GM10847 (cell line): ENCODE data around the gene CBX8.

ENCODE experiments used
- POLR2A ChIP-seq: IDR thresholded peaks from 2 replicates; pipeline ENCODE4 v1.6.1; 2011; ENCODE audit not compliant: insufficient read length; ENCODE audit errors: extremely low read depth

CBX8 gene

DNA sequence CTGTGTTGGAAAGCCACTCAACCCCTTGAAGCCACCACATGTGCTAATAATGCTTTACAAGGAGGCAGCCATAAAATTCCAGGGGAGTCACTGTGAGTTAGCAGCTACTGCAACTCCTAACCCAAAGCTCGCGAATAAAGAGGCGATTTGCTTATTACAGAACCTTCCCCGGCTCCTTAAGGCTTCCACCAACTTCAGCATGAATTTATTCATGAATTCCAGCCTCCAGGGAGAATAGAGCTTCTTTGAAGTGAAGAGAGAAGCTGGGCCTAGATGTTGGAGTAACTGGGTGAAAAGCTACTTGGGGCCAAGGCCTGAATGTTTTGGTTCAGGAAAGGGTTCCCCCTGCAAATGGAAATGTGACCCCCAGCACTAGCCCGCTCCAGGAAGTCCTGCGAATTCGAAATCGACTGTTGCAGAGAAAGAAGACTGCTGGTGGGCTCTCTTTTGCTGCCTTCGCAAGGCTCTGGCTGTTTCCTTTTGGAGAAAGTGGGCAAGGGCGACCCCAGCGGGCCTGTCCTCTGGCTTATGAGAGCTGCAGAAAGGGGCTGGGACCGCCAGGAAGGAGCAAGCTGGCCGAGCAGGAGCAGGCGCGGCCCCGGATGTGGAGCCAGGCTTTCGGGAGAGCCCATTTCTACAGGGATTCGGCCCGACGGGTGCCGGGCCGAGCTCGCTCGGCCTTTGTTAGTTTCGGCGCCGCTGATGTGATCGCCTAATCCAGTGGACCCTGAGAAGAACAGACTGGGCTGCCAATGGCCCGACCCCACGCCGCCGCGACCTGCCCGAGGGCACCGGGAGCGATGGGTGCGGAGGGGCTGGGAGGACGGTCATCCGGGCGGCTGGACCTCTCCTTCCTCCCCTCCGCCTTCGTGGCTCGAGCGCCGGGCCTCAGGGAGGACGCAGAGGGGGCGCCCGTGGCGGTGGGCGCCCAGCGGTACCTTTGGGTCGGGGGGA, 7.6 kb downstream of the CBX8 start:
- no peak for TF ChIP-seq POLR2A

- no peak for TF ChIP-seq POLR2A
Observed at GRCh38 chr17:79788455-79788854, 8.4 kb downstream of the CBX8 start.

DNA sequence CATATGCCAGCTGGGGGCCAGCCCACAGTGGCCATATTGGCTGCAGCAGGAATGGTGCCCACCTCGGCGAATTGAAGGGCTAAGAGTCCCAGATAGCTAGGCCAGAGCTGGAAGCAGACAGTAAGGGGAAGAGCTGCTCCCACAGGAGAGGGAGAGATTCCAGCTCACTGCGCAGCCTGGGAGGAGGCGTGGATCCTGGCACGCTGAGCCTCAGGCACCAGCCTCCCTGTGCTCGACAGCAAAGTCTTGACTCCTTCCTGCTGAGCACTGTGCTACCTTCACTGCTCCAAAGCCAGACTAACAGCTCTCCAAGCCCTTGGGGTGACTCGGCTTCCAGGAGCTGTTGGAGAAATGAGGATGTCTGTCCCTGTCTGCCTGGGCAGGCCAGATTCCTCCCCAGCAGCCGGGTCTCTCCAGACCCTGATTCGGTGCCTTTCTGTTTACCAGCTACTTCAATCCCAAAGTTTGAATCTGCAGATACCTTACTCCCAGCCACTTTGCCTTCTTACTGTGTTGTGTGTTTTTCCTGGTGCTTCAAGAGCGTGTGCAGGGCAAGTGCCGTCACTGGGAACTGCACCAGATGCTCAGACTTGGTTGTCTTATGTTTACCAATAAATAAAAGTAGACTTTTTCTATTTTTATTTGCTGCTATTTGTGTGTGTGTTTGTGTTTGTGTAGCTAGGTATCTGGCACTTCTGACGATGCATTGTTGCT, 9.8 kb downstream of the CBX8 start:
- no peak for TF ChIP-seq POLR2A

DNA sequence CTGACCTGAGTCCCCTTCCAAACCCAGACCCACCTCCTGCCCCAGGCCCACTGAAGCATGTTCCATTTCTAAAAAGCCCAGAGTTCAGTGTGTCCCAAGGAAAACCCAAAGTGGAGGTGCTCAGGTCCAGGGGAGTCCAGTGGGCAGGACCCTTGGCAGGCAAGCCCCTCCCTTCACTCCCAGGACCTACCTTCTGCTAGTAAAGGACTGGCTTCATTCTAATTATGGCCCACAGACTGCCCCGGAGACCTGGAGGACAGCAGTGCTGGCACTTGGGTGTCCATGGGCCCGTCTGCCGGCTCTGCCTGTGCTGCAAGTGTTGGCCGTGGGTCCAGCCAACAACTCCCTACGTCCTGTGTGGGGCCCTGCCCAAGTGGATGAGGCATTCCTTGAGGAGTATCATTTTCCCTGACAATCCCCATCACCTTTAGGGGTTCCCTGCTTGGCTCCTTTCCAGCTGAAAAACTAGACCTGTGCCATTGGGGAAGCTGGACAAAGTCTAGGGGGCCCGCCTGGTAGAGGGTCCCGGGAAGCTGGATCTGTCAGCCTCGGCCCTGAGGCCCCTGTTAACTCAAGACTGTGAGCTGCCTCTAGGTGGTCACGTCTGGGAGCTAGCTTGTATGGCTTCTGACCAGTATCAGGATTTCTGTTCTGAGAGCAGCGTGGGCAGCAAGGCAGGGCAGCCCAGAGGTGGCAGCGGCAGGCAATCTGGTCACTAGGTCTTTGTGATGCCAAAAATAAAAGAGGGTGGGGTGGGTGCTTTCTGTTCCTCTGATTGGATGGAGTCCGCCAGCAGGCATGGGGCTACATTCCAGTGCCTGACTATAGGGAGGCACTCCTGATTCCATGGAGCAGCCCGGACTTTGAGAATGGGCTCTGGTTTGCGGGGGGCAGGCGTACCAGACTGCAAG, 10.7 kb downstream of the CBX8 start:
- no peak for TF ChIP-seq POLR2A

DNA sequence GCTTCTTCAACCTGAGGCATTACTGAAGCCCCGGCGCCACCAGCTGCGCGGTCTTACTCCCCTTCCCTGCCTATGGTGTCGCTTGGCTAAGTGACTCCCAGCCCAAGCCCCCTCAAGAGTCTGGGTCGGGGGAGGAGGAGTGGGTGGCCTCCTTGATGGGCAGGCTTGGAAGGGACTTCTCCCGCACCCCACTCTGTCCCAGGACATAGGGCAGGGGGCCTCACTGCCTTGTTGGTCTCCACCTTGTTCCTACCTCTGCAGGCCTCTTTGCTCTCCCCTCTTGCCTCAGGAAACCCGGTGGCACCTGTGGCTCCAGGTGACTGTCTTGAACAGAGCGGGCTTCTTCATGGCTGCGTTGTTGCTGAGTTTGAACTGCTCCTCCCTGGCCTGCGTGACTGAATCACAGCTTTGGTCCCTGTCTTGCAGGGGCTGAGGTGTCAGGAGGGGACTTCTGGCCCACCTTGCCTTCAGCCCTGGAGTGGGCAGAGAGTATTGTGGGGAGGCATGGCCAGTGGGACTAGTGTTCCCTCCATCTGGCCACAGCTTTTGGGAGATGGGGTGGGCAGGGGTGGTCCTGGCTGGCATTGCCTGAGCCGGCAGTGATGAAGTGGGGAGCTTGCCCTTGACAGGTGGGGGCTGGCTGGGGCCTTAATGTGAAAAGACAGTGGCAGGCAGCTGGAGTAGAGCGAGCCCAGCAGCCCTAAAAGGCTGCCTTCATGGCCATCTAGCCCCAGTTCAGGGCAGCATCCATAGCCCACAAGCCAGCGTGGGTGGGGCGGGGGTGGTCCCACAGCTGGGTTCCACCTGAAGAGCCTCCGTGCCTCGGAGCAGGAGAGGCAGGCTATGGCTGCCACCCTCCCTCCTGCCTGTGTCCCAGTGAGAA, 11.6 kb downstream of the CBX8 start:
- no peak for TF ChIP-seq POLR2A

DNA sequence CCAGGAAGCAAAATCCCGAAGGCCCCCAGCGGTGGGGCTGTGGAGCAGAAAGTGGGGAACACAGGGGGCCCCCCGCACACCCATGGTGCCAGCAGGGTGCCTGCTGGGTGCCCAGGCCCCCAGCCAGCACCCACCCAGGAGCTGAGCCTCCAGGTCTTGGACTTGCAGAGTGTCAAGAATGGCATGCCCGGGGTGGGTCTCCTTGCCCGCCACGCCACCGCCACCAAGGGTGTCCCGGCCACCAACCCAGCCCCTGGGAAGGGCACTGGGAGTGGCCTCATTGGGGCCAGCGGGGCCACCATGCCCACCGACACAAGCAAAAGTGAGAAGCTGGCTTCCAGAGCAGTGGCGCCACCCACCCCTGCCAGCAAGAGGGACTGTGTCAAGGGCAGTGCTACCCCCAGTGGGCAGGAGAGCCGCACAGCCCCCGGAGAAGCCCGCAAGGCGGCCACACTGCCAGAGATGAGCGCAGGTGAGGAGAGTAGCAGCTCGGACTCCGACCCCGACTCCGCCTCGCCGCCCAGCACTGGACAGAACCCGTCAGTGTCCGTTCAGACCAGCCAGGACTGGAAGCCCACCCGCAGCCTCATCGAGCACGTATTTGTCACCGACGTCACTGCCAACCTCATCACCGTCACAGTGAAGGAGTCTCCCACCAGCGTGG, 12.4 kb downstream of the CBX8 start:
- TF ChIP-seq POLR2A = no peak

GRCh38 chr17:79783891-79784290, 13.0 kb downstream of the CBX8 start:
- no peak for TF ChIP-seq POLR2A

GRCh38 chr17:79781736-79782575, 14.9 kb downstream of the CBX8 start:
- TF ChIP-seq POLR2A = no peak

DNA sequence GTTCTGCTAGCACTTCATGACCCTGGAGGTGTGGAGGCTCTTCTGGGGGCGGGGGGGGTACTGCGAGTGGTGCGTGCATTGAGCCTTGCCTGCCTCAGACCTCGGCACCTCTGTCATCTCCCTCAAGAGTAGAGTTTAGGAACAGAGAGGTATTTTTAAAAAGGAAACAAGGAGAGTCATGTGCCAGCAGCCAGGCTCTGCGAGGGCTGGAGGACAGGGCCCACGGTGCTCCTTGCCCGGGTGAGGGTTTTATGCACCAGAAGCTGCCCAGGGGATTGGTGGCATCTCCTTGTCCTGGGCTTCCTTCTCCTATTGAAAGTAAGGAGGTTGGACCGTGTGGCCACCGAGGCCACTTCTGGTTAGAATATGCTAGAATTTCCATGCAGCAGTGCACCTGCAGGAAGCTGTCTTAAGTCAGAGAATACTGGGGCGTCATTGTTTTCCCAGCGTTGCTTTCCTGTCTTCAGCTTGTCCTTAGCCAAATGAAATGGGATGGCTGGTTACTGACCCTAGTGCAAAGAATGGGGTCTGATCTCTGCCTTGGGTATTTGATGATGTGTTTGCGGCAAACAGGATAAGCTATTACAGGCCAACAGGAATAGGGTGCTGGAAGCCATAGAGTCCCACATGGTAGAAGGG, 15.7 kb downstream of the CBX8 start:
- no peak for TF ChIP-seq POLR2A

DNA sequence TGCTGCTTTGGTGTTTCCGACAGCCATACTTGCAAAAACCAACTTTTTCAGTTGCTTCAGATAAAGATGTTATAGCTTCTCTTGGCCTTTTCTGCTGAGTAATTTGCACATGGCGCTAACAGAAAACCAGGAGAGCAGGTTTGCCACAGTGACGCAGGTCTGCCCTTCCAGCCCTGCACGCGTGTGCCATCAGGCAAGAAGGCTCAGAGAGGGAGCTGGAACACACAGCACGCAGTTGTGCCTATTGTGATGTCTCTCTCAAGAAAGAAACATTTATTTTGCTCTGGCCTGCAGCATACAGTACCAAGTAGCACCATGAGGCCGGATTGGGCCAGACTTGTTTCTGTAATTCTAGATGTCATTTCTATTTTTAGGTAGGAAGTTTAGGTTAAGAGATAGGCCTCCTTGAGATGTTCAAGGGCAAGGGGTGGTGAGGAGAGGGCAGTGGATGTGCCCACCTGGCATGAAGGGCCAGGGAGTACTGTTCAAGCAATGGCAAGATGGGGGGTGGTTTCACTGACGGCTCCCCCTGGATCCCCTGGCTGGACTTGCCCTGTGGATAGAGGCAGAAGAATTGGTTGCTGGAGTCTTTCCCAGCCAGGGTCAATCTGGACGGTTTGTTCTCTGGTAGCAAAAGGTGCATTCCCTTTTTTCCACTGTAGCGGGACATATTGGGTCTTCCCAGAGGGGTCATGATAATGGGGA, 17.1 kb downstream of the CBX8 start:
- TF ChIP-seq POLR2A = no peak

- TF ChIP-seq POLR2A = no peak
Observed at GRCh38 chr17:79779084-79779529, 17.8 kb downstream of the CBX8 start.
